Measurements from ENCODE around the gene HADHB.
"Not testable (repeated sequence)": the region's sequence is repeated elsewhere in the genome, so short reads cannot be mapped to it uniquely, and the experiment has no call there.

Gene HADHB

GRCh38 chr2:26326514-26326913 lies 81.8 kb downstream of the HADHB start:
- in situ Hi-C loops (cut with MboI; ENCODE audit: low sequenced_read_pairs): no loop called here

- in situ Hi-C loops (cut with MboI; ENCODE audit: low sequenced_read_pairs): no loop called here
Observed at GRCh38 chr2:26327291-26328272, 82.8 kb downstream of the HADHB start.

DNA sequence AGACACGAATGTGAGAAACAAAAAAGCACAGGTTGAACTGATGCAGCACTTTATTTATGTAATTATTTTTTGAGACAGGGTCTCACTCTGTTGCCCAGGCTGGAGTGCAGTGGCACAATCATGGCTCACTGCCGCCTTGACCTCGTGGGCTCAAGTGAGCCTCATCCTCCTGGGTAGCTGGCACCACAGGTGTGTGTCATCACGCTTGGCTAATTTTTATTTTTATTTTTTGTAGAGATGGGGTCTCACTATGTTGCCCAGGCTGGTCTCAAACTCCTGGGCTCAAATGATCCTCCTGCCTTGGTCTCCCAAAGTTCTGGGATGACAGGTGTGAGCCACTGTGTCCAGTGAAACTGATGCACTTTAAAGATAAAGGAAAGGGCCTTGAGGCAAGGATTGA lies 84.3 kb downstream of the HADHB start:
- in situ Hi-C loops (cut with MboI; ENCODE audit: low sequenced_read_pairs): not testable (repeated sequence)

GRCh38 chr2:26330114-26330549 lies 85.4 kb downstream of the HADHB start:
- in situ Hi-C loops (cut with MboI; ENCODE audit: low sequenced_read_pairs): no loop called here

DNA sequence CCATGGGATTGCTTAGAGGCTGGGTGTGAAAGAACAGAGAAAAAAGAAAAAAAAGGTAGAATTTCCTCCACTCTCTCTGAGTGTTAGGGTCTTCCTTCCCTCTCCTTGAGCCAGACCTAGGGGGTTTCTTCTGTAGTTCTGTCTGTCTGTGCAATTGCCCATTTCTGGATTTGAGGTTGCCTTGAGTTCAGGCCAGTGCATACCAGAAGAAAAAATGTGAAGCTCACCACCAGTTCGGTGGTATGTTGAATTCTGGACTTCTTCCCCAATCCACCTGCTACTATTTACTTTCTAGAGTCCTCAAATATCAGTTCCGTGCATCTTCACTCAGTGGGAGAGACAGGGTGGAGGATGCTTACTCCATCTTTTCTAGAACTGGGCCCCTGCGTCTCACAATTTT lies 85.9 kb downstream of the HADHB start:
- in situ Hi-C loops (cut with MboI; ENCODE audit: low sequenced_read_pairs): no loop called here

GRCh38 chr2:26331321-26331720 lies 86.6 kb downstream of the HADHB start:
- in situ Hi-C loops (cut with MboI; ENCODE audit: low sequenced_read_pairs): not testable (repeated sequence)

- in situ Hi-C loops (cut with MboI; ENCODE audit: low sequenced_read_pairs): no loop called here
Observed at GRCh38 chr2:26333293-26333692, 88.6 kb downstream of the HADHB start.

- in situ Hi-C loops (cut with MboI; ENCODE audit: low sequenced_read_pairs): no loop called here
Observed at GRCh38 chr2:26335231-26335630, 90.5 kb downstream of the HADHB start.

- in situ Hi-C loops (cut with MboI; ENCODE audit: low sequenced_read_pairs): no loop called here
Observed at GRCh38 chr2:26336719-26337118, 92.0 kb downstream of the HADHB start.

GRCh38 chr2:26337298-26337697 lies 92.6 kb downstream of the HADHB start:
- in situ Hi-C loops (cut with MboI; ENCODE audit: low sequenced_read_pairs): no loop called here

Measured in hTERT RPE-1 (cell line).